Activated T-cell treated with anti-CD3 and anti-CD28 coated beads, Interleukin-2, amount 50 U/mL, for 48 hours (primary cell): Measurements from ENCODE around the gene TMPRSS4.

Source experiments
- DNase-seq, 2 experiments: peaks; one replicate each; pipeline ENCODE4 v3.0.0-alpha.2; 2020

The TMPRSS4 gene

GRCh38 chr11:118076754-118077281, at the start of gene TMPRSS4:
TSS of gene TMPRSS4 (plus strand) at chr11:118077078. CDS start at chr11:118077303, 225 bp downstream.
- no peak for DNase-seq

GRCh38 chr11:118027694-118028093, 49.2 kb upstream of the TMPRSS4 start:
- DNase-seq: no peak

GRCh38 chr11:118028626-118029025, 48.3 kb upstream of the TMPRSS4 start:
- no peak for DNase-seq

GRCh38 chr11:118033443-118033842, 43.4 kb upstream of the TMPRSS4 start:
- no peak for DNase-seq

- DNase-seq: no peak
Observed at GRCh38 chr11:118042141-118042540, 34.7 kb upstream of the TMPRSS4 start.

GRCh38 chr11:118042796-118043195, 34.1 kb upstream of the TMPRSS4 start:
- DNase-seq: no peak

GRCh38 chr11:118045191-118045590, 31.7 kb upstream of the TMPRSS4 start:
- peak in 1 of 2 experiments; percentile 31 for DNase-seq

- DNase-seq: peak; percentile 51 to 52
Observed at GRCh38 chr11:118046051-118046963, 30.6 kb upstream of the TMPRSS4 start.

GRCh38 chr11:118046964-118047700, 29.7 kb upstream of the TMPRSS4 start:
- DNase-seq: peak; percentile 42 to 47

- DNase-seq: peak in 1 of 2 experiments; percentile 24
Observed at GRCh38 chr11:118047749-118048148, 29.1 kb upstream of the TMPRSS4 start.

- no peak for DNase-seq
Observed at GRCh38 chr11:118048472-118049370, 28.2 kb upstream of the TMPRSS4 start.

- DNase-seq: peak in 1 of 2 experiments; percentile 21
Observed at GRCh38 chr11:118049771-118050170, 27.1 kb upstream of the TMPRSS4 start.

- DNase-seq: peak in 1 of 2 experiments; percentile 20
Observed at GRCh38 chr11:118050208-118050891, 26.5 kb upstream of the TMPRSS4 start.

- no peak for DNase-seq
Observed at GRCh38 chr11:118051136-118051610, 25.7 kb upstream of the TMPRSS4 start.

- DNase-seq: peak; percentile 64 to 69
Observed at GRCh38 chr11:118051611-118052461, 25.0 kb upstream of the TMPRSS4 start.

GRCh38 chr11:118052581-118053206, 24.2 kb upstream of the TMPRSS4 start:
- DNase-seq: peak in 1 of 2 experiments; percentile 43

GRCh38 chr11:118054712-118055640, 21.9 kb upstream of the TMPRSS4 start:
- no peak for DNase-seq

GRCh38 chr11:118055966-118056365, 20.9 kb upstream of the TMPRSS4 start:
- DNase-seq: no peak

GRCh38 chr11:118056806-118057205, 20.1 kb upstream of the TMPRSS4 start:
- DNase-seq: no peak
